SU-DHL-6 (cell line): Measurements from ENCODE around the gene TBL1X.
A peak's percentile ranks its signal among the peaks of the same experiment; 100 is the strongest.

Experiments used
- H2AFZ ChIP-seq: fragments of 200-600 bp; sonication (generic); 2 replicates; pipeline ENCODE4 v1.6.1; 2014; ENCODE audit warnings: low read depth, mild to moderate bottlenecking, moderate library complexity, mixed read lengths, antibody characterized with exemption, low read length; ENCODE audit not compliant: severe bottlenecking
- H3F3A ChIP-seq: fragments of 200-600 bp; shearing (Covaris generic); 2 replicates; pipeline ENCODE4 v1.6.0; 2016; ENCODE audit warnings: antibody characterized with exemption, mild to moderate bottlenecking; ENCODE audit not compliant: insufficient read depth
- H3K27ac ChIP-seq: fragments of 200-600 bp; sonication (generic); 2 replicates; pipeline ENCODE4 v1.5.1; 2016; ENCODE audit warnings: low read depth, mild to moderate bottlenecking, low read length, moderate library complexity, mixed read lengths
- H3K27me3 ChIP-seq: fragments of 200-600 bp; sonication (generic), shearing (Covaris generic); 2 replicates; pipeline ENCODE4 v1.6.0; 2014; ENCODE audit warnings: mild to moderate bottlenecking, low read length
- H3K36me3 ChIP-seq: fragments of 200-600 bp; sonication (generic); 2 replicates; pipeline ENCODE4 v1.6.1; 2014; ENCODE audit warnings: mild to moderate bottlenecking, low read length, mixed read lengths
- H3K4me2 ChIP-seq: fragments of 300-600, 200-600 bp; shearing (Covaris generic), sonication (generic); 2 replicates; pipeline ENCODE4 v1.6.0; 2014; ENCODE audit warnings: low read length, low read depth, mild to moderate bottlenecking; ENCODE audit not compliant: poor library complexity, severe bottlenecking
- H3K4me3 ChIP-seq: fragments of 200-600 bp; sonication (generic); 2 replicates; pipeline ENCODE4 v1.5.1; 2014; ENCODE audit warnings: antibody characterized with exemption, low read length, mild to moderate bottlenecking, mixed read lengths; ENCODE audit not compliant: insufficient read depth, poor library complexity, severe bottlenecking
- H3K79me2 ChIP-seq: fragments of 200-600 bp; sonication (generic); 2 replicates; pipeline ENCODE4 v1.6.1; 2014; ENCODE audit warnings: mild to moderate bottlenecking, low read length, moderate library complexity; ENCODE audit not compliant: insufficient read depth
- H3K9ac ChIP-seq: fragments of 200-600 bp; sonication (generic); 2 replicates; pipeline ENCODE4 v1.7.0; 2014; ENCODE audit warnings: mild to moderate bottlenecking, low read length
- H3K9me2 ChIP-seq: fragments of 200-600 bp; sonication (generic); replicated peaks from 2 replicates; pipeline ENCODE4 v1.6.1; 2014; ENCODE audit warnings: low read length; ENCODE audit not compliant: insufficient read depth
- H3K9me3 ChIP-seq: fragments of 200-600 bp; sonication (generic); 2 replicates; pipeline ENCODE4 v1.6.1; 2014; ENCODE audit warnings: low read length, mixed read lengths; ENCODE audit not compliant: insufficient read depth
- H4K20me1 ChIP-seq: fragments of 200-600 bp; sonication (generic); 2 replicates; pipeline ENCODE4 v1.6.1; 2014; ENCODE audit warnings: low read depth, mild to moderate bottlenecking, antibody characterized with exemption, low read length, moderate library complexity, mixed read lengths
- EZH2phosphoT487 ChIP-seq: fragments of 200-600 bp; sonication (generic), shearing (Covaris generic); conservative IDR thresholded peaks from 2 replicates; pipeline ENCODE4 v1.6.1; 2018; ENCODE audit warnings: mild to moderate bottlenecking, antibody characterized with exemption, low read length, moderate library complexity, mixed read lengths
- TF ChIP-seq, protein P1 (sequence below): fragments of 200-600 bp; sonication (generic); IDR thresholded peaks from one replicate; pipeline ENCODE4 v1.5.1; 2017; ENCODE audit warnings: antibody characterized with exemption, mild to moderate bottlenecking, low read length, moderate library complexity; ENCODE audit not compliant: insufficient read depth, poor library complexity, severe bottlenecking

Gene TBL1X

DNA sequence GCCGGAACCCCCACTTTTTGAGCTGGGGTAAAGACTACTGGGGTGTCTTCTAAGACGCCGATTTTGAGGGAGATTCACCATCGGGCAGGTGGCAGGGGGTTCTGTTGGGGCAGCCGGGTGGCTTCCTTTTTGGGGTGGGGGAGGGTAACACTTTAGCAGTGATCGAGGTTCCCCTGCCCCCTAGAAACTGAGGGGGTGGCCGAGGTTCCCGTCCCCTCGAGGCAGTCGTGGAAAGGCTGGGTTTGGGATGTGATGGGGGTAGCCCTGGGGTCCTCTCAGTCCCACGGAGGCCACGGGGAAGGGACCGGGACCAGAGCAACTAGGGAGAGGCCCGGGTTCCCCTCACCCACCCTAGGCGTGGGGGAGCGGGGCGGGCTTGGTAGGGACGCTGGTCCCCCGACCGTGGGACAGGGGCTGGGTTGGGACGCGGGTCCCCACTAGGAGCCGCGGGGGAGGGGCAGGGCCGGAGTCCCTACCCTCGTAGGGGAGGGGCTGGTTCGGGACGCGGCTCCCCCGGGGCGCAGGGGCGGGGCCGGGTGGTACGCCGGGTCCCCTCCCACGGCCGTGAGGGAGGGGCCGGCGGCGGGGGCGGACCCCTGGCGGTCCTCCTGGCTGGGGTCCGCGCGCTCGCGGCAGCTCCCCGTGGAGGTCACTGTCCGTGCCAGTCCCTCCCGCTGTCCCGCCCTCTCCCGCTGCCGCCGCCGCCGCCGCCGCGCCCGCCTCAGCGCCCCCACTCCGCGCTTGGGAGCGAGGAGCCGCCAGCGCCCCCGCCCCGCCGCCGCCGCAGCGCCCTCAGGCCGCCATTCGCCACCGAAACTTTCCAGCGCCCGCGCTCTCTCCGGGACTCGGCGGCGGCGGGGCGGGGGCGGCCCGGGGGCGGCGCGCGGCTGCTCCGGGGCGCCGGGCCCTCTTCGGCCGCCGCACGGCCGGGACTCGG is at the start of gene TBL1X:
TBL1X (plus strand) TSS at position 624 of the 937 bp plus-strand sequence. CDS start 188,529 bp downstream, outside the sequence.
- TF ChIP-seq, protein P1, sequence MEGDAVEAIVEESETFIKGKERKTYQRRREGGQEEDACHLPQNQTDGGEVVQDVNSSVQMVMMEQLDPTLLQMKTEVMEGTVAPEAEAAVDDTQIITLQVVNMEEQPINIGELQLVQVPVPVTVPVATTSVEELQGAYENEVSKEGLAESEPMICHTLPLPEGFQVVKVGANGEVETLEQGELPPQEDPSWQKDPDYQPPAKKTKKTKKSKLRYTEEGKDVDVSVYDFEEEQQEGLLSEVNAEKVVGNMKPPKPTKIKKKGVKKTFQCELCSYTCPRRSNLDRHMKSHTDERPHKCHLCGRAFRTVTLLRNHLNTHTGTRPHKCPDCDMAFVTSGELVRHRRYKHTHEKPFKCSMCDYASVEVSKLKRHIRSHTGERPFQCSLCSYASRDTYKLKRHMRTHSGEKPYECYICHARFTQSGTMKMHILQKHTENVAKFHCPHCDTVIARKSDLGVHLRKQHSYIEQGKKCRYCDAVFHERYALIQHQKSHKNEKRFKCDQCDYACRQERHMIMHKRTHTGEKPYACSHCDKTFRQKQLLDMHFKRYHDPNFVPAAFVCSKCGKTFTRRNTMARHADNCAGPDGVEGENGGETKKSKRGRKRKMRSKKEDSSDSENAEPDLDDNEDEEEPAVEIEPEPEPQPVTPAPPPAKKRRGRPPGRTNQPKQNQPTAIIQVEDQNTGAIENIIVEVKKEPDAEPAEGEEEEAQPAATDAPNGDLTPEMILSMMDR = no peak
- TF ChIP-seq EZH2phosphoT487 = no peak
- H3K79me2 ChIP-seq = peaks cover 21% of the 10 kb centered on the region; the same call in 1 of the 2 replicates
- H3K27me3 ChIP-seq = no peaks in the 10 kb centered on the region
- peak within 1 kb of the TSS; percentile 41 for H2AFZ ChIP-seq
- 0 out of 2 replicates have a peak, but pooled peaks cover 8% of the 10 kb centered on the region for H3F3A ChIP-seq
- H3K4me3 ChIP-seq = peak within 1 kb of the TSS; percentile 68
- H3K4me2 ChIP-seq = peak within 1 kb of the TSS; percentile 91
- H3K9me3 ChIP-seq = no peaks in the 10 kb centered on the region
- no peaks in the 10 kb centered on the region for H3K36me3 ChIP-seq
- H3K9ac ChIP-seq = peak within 1 kb of the TSS; percentile 68
- no peaks in the 10 kb centered on the region for H4K20me1 ChIP-seq
- no peaks in the 10 kb centered on the region for H3K9me2 ChIP-seq
- peak within 1 kb of the TSS; percentile 90 for H3K27ac ChIP-seq

DNA sequence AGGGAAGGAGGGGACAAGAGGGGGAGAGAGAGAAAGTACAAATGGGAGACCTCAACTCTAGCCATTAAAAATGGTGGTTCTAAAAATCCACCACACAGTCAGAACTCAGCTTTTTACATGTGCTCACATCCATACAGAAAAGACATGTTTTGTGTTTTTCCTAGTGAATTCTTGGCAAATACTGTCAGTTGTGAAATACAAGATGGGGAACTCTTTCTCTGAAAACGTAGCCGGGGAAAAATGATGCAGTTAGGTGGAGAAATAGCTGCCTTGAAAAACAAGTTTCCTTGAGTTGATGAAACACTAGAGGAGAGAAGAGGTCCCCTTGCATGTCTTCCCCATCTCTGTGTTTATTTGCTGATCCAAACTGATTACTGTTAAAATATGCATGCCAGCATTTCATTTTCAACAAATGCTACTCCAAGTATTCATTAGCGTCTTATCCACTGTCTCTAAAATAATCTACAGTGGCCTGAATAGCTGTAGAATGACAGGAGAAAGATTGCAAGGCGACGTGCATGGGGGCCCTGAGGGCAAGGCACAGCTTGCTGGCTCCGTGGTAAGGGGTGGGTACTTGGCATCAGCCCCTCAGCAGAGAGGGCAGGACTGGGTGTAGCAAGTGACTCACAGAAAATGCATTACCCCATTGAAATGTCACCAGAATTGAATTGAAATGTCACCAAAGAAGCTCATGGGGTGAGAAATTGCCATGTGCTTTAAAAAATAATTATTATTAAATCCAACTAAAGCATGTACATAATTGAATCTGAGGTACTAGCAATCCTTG is 48.1 kb upstream of the TBL1X start:
- Histone ChIP-seq H3K36me3 (no peaks in the 10 kb centered on the region), H3F3A (no peaks in the 10 kb centered on the region), H3K79me2 (no peaks in the 10 kb centered on the region), H3K9me2 (no peaks in the 10 kb centered on the region), H3K27me3 (no peaks in the 10 kb centered on the region), H3K4me3 (no peak overlapping the region), H3K4me2 (no peak overlapping the region), H3K9ac (no peak overlapping the region), H4K20me1 (no peaks in the 10 kb centered on the region), H3K9me3 (no peaks in the 10 kb centered on the region), H2AFZ (no peak overlapping the region), H3K27ac (no peak overlapping the region)
- TF ChIP-seq, protein P1 = no peak
- TF ChIP-seq EZH2phosphoT487 = no peak

DNA sequence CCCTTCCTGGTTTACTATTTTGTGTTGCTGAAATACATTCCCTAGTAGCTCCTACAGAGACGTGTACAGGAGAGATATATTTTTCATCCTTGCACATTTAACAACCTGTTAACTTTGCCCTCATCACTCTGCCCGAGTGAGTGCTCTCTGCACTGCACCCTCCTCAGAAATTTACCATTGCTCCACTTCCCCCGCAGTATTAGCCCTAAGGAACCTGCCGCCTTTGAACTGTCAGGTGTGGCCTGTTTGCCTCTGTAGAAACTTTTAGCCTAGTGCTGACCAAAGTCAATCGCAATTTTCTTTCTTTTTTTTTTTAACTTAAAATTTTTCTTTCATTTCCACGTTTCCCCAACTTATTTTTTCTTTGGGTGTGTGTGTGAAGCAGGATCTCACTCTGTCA is 46.6 kb upstream of the TBL1X start:
- no peaks in the 10 kb centered on the region for H3K9me3 ChIP-seq
- no peak overlapping the region for H3K9ac ChIP-seq
- no peak overlapping the region for H2AFZ ChIP-seq
- no peaks in the 10 kb centered on the region for H3K36me3 ChIP-seq
- no peaks in the 10 kb centered on the region for H3K27me3 ChIP-seq
- H3K79me2 ChIP-seq = no peaks in the 10 kb centered on the region
- no peak overlapping the region for H3K27ac ChIP-seq
- no peak overlapping the region for H3K4me3 ChIP-seq
- no peaks in the 10 kb centered on the region for H4K20me1 ChIP-seq
- H3K9me2 ChIP-seq = no peaks in the 10 kb centered on the region
- no peak overlapping the region for H3K4me2 ChIP-seq
- H3F3A ChIP-seq = no peaks in the 10 kb centered on the region
- TF ChIP-seq EZH2phosphoT487 = no peak
- TF ChIP-seq, protein P1 = no peak
